ENCODE data around the gene SLC25A3. TPM values are rescaled to one million over a fixed set of nuclear protein-coding genes. Genes with fewer than 3 reads are reported as not detected.
"Not testable (repeated sequence)": the region's sequence is repeated elsewhere in the genome, so short reads cannot be mapped to it uniquely, and the experiment has no call there.

Gene SLC25A3
- total and polyA plus RNA-seq, 2 of the 13 experiments (the other 11 are each of a cell fraction or from before 2014, with no cell fraction given) = 292 to 829 TPM

DNA sequence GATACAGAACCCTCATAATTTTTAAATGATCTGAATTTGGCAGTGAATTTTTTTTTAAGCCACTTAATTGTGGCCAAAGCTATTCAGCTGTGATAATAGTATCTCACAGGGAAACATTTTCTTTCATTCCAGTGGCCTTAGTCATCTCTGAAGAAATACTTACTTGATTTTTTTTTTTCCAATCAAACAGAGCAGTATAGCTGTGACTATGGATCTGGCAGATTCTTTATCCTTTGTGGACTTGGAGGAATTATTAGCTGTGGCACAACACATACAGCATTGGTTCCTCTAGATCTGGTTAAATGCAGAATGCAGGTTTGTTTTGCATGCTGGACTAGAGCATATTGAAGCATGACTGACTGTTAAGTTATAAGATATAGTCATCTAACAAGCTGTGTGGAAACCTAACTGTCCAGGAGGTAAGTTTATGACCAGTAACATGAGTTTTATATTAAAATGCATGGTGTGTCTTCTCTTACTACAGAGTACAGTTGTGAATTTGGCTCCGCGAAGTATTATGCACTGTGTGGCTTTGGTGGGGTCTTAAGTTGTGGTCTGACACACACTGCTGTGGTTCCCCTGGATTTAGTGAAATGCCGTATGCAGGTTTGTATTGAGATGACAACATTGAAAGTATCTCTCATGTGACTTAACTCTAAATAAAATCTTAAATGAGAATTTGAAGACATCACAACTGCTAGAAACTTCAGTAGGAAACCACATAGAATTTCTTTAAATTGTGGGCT lies 1.9 kb downstream of the SLC25A3 start (continued):
- TF ChIP-seq, protein P1, sequence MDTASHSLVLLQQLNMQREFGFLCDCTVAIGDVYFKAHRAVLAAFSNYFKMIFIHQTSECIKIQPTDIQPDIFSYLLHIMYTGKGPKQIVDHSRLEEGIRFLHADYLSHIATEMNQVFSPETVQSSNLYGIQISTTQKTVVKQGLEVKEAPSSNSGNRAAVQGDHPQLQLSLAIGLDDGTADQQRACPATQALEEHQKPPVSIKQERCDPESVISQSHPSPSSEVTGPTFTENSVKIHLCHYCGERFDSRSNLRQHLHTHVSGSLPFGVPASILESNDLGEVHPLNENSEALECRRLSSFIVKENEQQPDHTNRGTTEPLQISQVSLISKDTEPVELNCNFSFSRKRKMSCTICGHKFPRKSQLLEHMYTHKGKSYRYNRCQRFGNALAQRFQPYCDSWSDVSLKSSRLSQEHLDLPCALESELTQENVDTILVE (CRISPR knock-in tag; IDR thresholded peaks at IDR 0.05) = no peak
- no peak for TF ChIP-seq MAFG (CRISPR knock-in tag; IDR thresholded peaks at IDR 0.05)
- TF ChIP-seq, protein P2, sequence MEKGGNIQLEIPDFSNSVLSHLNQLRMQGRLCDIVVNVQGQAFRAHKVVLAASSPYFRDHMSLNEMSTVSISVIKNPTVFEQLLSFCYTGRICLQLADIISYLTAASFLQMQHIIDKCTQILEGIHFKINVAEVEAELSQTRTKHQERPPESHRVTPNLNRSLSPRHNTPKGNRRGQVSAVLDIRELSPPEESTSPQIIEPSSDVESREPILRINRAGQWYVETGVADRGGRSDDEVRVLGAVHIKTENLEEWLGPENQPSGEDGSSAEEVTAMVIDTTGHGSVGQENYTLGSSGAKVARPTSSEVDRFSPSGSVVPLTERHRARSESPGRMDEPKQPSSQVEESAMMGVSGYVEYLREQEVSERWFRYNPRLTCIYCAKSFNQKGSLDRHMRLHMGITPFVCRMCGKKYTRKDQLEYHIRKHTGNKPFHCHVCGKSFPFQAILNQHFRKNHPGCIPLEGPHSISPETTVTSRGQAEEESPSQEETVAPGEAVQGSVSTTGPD (CRISPR knock-in tag; IDR thresholded peaks at IDR 0.05) = no peak

- H3K4me2 ChIP-seq (ENCODE audit: low read depth, low read length); ATAC-seq; BruUV-seq (replicated peaks); H2AFZ ChIP-seq (ENCODE audit: low read length); in situ Hi-C loops (cut with HindIII; ENCODE audit: extremely low pct_ligation_motif_present, low pct_unique_long_range_greater_than_20kb); H3K27ac ChIP-seq (ENCODE audit: extremely low read length, insufficient read depth, low read length); CTCF ChIA-PET (ENCODE audit: low intra/inter-chr PET ratio, low total read pairs); H3K9me3 ChIP-seq (ENCODE audit: low read length); DNase-seq (ENCODE audit: low spot score); FAIRE-seq; H3K9ac ChIP-seq (ENCODE audit: insufficient read depth, low read depth, low read length); intact Hi-C loops (cut with micrococcal nuclease; ENCODE audit: unreplicated experiment); H3K4me3 ChIP-seq (replicated peaks in 1 of 3; ENCODE audit: insufficient read depth in 1 of 3, low read depth in 2 of 3, low read length in 3 of 3); H3K27me3 ChIP-seq (ENCODE audit: control insufficient read depth in 1 of 2, insufficient read depth in 2 of 2, low read length in 2 of 2): not testable (repeated sequence)
- POLR2A ChIA-PET = interaction anchor here (0.9 kb wide), 1 partner anchor 46 kb away, joined by 3 read pairs; no protein-coding TSS in a partner anchor
- H3K36me3 ChIP-seq (replicated peaks in 1 of 2; ENCODE audit: control insufficient read depth in 1 of 2, insufficient read depth in 2 of 2, low read length in 2 of 2) = peaks cover 16 to 55% of the 10 kb centered on the region in 2 experiments
- H4K20me1 ChIP-seq (ENCODE audit: insufficient read depth, low read length) = peaks cover 27% of the 10 kb centered on the region
- peaks cover 31% of the 10 kb centered on the region for H3K4me1 ChIP-seq (ENCODE audit: insufficient read depth, low read length)
- peaks cover 48% of the 10 kb centered on the region for H3K79me2 ChIP-seq (ENCODE audit: insufficient read depth, low read length)
- TF ChIP-seq ZNF121 (CRISPR knock-in tag; IDR thresholded peaks at IDR 0.05) = peak; percentile 67
- peak; percentile 27; the same call in 1 of the 2 replicates for TF ChIP-seq RBFOX2 (IDR thresholded peaks at IDR 0.05; ENCODE audit: low read depth, low read length)
- WGBS (ENCODE audit: low lambda C conversion rate) = 97% methylated on average over 5 of the region's 5 CpGs
These were observed 3.8 kb downstream of the SLC25A3 start for GRCh38 chr12:98597313-98597712.

All from HepG2 (cell line).